Melanocyte of skin (primary cell): ENCODE results near the gene ALDOA. TPM values are rescaled to one million over a fixed set of nuclear protein-coding genes. Genes with fewer than 3 reads are reported as not detected.

Experiments used
- total RNA-seq, 2 donors: library from RNA; depleted of rRNA; stranded (reverse); fragments of >200 nt; gene quantifications; 2 replicates each; pipeline ENCODE4 v1.2.3, GENCODE V29; 2012

The ALDOA gene
- total RNA-seq, result 100 to 1,000 TPM; 768 to 871 TPM

DNA sequence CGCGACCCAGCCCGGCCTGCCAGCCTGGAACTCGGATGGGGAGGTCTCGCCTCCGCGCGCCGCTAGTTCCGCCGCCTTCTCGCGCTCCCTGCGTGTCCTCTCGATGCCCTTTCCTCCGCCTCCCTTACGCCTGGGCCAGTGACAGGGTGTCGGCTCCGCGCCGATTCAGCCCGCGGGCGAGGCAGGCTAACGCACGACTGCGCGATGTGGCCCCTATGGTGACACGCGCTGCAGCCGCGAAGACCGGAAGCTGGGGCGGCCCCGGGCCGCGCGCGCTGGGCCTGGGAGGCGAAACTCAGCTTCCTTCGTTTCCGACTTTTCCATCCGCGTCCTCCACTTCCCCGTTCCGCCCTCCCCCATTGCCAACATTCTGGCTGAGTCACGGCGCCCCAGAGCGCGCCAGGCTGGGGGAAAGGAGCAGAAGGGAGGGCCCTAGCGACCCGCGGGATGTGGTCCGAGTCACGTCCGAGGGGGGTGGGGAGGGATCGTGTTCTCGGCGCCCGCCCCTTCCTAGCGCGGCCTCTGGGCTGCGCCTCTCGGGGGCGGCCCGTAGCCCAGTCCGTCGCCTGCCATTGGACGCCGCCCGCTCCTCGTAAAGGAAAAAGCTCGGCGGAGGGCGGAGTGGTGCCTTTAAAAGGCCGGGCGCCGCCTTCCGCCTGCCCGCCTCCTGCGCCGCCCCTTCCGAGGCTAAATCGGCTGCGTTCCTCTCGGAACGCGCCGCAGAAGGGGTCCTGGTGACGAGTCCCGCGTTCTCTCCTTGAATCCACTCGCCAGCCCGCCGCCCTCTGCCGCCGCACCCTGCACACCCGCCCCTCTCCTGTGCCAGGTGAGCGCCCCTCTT is at the start of gene ALDOA:
TSS of gene ALDOA (plus strand) at position 659 of the 841 bp plus-strand sequence. CDS start 1,138 bp downstream, outside the sequence.

DNA sequence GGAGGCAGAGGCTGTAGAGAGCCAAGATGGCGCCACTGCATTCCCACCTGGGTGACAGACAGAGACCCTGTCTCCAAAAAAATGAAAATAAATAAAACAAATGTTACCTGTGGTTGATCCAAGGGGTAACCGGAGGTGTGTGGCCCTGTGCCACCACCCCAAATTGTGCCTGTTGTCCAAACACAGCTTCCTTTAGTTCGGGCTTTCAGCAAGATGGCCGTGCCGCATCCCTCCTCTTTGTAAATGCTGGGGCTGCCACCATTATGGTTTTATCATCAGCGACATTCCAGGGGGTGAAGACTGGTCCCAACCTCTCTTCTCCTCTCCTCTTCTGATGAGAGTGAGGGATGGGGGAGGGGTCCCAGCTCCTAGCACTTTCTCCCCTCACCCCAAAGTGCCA is 42.7 kb upstream of the ALDOA start, which contains the start of gene C16orf92:
TSS of gene C16orf92 (plus strand) at position 312 of the 400 bp plus-strand sequence. CDS start 143 bp downstream, outside the sequence.

DNA sequence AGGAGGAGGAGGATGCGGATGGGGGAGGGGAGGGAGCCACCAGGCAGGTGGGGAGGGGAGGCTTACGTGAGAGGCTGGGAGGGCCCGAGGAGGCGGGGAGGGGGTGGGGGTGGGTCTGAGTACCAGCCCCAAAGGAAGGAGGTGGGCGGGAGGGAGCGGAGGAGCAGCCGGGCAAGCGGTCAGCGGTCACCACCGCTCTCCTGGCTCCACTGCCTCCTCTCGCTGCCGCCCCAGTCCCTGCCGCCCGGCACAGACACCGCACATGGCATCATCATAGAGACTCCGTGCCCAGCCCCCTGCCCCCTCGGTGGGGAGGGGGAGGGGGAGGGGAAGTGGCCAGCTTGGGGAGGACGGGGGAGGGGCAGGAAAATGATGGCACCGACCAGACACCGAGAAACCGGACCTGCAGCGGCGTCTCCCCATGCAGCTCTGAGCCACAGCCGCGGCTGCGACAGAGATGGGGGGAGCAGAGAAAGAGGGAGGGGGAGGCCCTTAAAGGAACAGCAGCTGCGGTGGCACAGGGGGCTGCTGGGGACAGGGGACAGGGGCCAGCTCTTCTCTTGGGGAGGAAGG is 34.6 kb upstream of the ALDOA start, which contains the start of gene TLCD3B:
TSS of gene TLCD3B (minus strand) at position 431 of the 573 bp plus-strand sequence. CDS start 744 bp downstream, outside the sequence.

DNA sequence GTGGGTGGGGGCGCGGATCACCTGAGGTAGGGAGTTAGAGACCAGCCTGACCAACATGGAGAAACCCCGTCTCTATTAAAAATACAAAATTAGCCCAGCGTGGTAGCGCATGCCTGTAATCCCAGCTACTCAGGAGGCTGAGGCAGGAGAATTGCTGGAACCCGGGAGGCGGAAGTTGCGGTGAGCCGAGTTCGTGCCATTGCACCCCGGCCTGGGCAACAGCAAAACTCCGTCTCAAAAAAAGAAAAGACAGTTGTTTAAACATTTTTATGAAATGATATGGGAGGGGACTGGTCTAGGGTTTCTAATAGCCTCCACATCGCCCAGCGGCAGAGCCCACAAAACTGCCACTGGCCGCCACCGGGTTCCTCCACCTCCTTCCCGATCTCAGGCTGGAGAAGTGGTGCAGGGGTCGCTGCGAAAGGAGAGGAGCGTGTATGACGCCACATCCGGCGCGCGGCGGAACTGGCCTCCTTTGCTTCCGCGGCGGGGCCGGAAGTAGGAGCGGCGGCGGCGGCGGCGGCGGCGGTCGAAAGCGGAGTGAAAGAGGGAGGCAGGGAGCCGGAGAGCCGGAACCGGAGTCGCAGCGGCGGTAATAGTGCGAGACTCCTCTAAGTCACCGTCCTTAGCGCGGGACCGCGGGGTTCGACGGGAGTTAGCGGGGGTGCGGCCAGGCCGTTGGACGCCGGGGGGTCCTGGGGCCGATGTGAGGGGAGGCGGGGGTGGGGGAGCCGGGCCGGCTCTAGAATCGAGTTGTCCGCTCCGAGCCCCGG is 10.1 kb downstream of the ALDOA start, which contains the start of gene PPP4C:
TSS of gene PPP4C (plus strand) at position 492 of the 773 bp plus-strand sequence. CDS start 384 bp downstream, outside the sequence.

DNA sequence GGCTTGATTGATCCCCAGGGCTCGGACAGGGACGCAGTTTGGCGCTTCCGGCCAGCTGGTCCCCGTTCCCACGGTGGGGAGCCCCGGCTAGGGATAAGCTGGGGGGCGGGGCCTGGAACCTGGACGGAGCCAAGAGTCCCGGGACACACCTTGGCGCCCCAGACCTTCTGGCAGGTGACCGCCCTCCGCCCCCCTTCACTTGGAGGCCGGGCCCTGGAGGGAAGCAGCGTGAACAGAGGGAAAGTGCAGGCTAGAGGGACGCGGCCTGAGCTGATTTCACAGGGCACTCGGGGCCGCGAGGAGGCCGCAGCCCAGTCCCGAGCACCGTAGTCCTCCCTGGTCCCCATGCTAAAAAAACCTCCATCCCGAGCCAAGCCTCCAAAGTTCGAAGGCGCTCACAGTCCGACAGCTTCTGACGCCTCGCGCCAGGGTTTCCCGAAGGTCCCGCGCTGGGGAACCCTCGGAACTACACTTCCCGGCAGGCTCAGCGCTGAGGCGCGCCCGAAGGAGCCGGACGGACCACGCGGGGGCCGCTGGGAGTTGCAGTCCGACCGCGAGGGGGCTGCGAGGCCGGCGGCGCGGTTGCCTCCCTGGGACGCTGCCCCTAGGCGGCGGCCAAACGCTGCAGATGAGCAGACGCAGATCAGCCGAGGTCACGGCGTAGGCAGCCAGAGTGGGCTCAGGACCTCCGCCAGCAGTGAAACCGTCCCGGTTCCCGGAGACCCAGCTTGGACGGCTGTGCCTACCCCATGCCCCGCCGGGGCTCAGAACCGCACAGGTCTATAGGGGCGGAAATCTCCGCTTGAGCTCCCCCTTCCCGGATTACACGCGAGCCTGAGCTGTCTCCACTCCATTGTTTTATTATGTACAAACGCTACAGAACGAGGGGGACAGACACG is 26.2 kb downstream of the ALDOA start, which contains the start of gene TBX6:
TSS of gene TBX6 (minus strand) at position 451 of the 899 bp plus-strand sequence. CDS start 731 bp downstream, outside the sequence.

DNA sequence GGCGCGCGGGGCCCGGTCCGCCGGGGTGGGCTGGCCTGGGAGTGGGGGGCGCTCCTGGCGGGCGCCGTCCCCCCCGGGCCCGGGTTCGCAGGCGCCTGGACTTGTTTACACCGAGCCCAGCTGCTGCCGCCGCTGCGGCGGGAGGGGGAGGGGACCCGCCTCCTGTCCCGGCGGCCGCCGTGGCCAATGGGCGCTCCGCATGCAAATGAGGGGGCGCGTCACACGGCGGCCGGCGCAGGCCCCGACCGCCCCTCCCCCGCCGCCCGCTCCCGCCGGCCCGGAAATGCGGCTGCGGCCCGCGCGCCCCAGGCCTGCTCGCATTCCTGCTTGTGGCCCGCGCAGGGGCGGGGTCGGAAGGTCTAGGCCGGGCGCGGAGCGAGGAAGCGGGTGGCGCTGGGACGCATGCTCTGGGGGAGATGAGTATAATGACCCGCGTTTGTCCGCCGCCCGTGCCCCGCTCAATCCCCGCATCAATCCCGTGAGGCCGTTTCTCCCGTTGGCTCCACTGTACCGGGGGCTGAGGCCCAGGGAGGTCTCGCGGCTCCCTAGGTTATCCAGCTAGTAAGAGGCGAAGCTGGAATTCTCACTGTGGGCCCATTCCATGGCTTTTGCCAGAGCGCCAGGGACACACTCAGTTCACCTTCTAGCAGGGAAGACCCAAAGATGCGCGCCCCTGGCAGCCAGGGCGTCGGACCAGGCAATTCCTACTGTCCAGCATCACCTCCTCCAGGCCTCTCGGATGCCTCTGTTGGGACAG is 30.7 kb downstream of the ALDOA start, which contains the start of gene YPEL3:
TSS of gene YPEL3 (minus strand) at position 109 of the 757 bp plus-strand sequence. CDS start 731 bp downstream, outside the sequence.

DNA sequence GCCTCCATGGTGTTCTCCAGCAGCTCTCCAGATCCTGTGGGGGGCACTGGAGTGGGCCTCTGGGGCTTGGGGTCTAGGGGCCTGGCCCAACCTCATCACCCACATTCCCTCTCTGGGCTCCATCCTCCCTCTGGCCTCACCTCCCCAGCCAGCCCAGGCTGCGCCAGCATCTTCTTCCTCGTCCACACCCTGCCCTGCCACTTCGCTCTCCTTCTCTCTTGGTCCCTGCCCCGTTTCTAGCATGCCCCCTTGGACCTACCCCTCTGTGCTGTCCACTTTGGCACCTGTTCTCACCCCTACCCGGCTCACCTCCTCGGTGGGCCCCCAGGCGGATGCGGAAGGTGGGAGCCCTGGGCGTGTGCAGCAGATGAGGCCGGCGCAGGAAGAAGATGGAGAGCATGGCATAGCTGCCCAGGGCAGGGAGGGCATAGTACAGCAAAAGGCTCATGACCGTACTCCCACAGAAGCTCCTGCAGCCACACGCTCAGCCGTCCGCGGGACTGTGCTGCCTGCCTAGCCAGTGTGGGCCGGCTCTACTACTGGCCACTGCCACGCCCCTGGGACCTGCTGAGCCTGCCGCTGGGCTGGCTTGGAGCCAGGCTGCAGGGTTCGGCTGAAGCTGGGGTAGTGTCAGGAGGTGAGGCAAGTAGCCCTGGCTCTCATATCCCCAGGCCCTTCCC is 47.6 kb downstream of the ALDOA start, which contains the start of gene GDPD3:
TSS of gene GDPD3 (minus strand) at position 507 of the 680 bp plus-strand sequence. CDS start at position 448, 59 bp downstream.

Other genes starting within 250 kb of the ALDOA start
- 10 to 100 TPM; 15.1 to 23.0 TPM for gene PAGR1, start 249.6 kb upstream of the ALDOA start, total RNA-seq
- gene MVP, start 245.3 kb upstream of the ALDOA start, total RNA-seq, result 100 to 1,000 TPM; 183 to 186 TPM
- 10 to 100 TPM; 71.2 to 76.3 TPM for gene CDIPT, start 202.5 kb upstream of the ALDOA start, total RNA-seq
- 1 to 10 TPM; 1.7 to 6.2 TPM for gene SEZ6L2, start 166.2 kb upstream of the ALDOA start, total RNA-seq
- gene ASPHD1, start 165.3 kb upstream of the ALDOA start, total RNA-seq, result 1 to 10 TPM; 1.3 to 5.2 TPM
- gene KCTD13, start 139.5 kb upstream of the ALDOA start, total RNA-seq, result 10 to 100 TPM; 10.3 to 15.1 TPM
- 10 to 100 TPM; 72.9 to 86.4 TPM for gene TMEM219, start 103.7 kb upstream of the ALDOA start, total RNA-seq
- gene TAOK2, start 91.9 kb upstream of the ALDOA start, total RNA-seq, result 10 to 100 TPM; 43.6 to 46.1 TPM
- gene HIRIP3, start 70.1 kb upstream of the ALDOA start, total RNA-seq, result 1 to 10 TPM; 6.9 to 7.3 TPM
- 10 to 100 TPM; 24.4 to 33.0 TPM for gene INO80E, start 69.5 kb upstream of the ALDOA start, total RNA-seq
- gene DOC2A, start 54.7 kb upstream of the ALDOA start, total RNA-seq, result under 1 TPM in 1 of 2 donors, not detected in 1; 0.33 TPM
- gene C16orf92, start 42.6 kb upstream of the ALDOA start, total RNA-seq, result not detected
- not detected for gene TLCD3B, start 34.5 kb upstream of the ALDOA start, total RNA-seq
- gene PPP4C, start 10.2 kb downstream of the ALDOA start, total RNA-seq, result 100 to 1,000 TPM; 138 to 221 TPM
- 1 to 10 TPM in 1 of 2 donors, under 1 TPM in 1; 0.33 to 1.7 TPM for gene TBX6, start 26.2 kb downstream of the ALDOA start, total RNA-seq
- 1 to 10 TPM; 6.0 to 7.9 TPM for gene YPEL3, start 30.5 kb downstream of the ALDOA start, total RNA-seq
- under 1 TPM; 0.33 to 0.69 TPM for gene GDPD3, start 47.8 kb downstream of the ALDOA start, total RNA-seq
- gene MAPK3, start 57.5 kb downstream of the ALDOA start, total RNA-seq, result 10 to 100 TPM; 16.5 to 21.6 TPM
- 1 to 10 TPM in 1 of 2 donors, under 1 TPM in 1; 0.69 to 1.3 TPM for gene CORO1A, start 117.8 kb downstream of the ALDOA start, total RNA-seq
- 100 to 1,000 TPM; 189 to 253 TPM for gene BOLA2B, start 127.9 kb downstream of the ALDOA start, total RNA-seq
- gene SLX1A, start 128.1 kb downstream of the ALDOA start, total RNA-seq, result 10 to 100 TPM; 28.6 to 51.3 TPM
- 1 to 10 TPM; 1.4 to 3.3 TPM for gene SULT1A3, start 133.5 kb downstream of the ALDOA start, total RNA-seq
- gene NPIPB13, start 182.7 kb downstream of the ALDOA start, total RNA-seq, result 1 to 10 TPM in 1 of 2 donors, under 1 TPM in 1; 1.00 to 5.2 TPM